Transverse colon (tissue), 4 donors: ENCODE measurements around the gene AJAP1.

Experiments used
- POLR2A ChIP-seq: fragments of 450-650 bp; IDR thresholded peaks from one replicate; pipeline ENCODE4 v1.6.1; 2016; ENCODE audit warnings: antibody characterized with exemption, mild to moderate bottlenecking, moderate library complexity
- POLR2AphosphoS5 ChIP-seq, 3 donors: sonication (generic); formaldehyde crosslinking; IDR thresholded peaks; one replicate each; pipeline ENCODE4 v1.6.1; 2016; ENCODE audit warnings: antibody characterized with exemption in 3 of 3
- TF ChIP-seq, protein P1 (sequence below), 5 experiments: fragments of 200-600 bp in 3 of 5; fragments of 450-650 bp in 2 of 5; sonication (generic) in 3 of 5; IDR thresholded peaks; 1 replicate in 2 of 5; 2 replicates in 3 of 5; pipeline ENCODE4 v1.5.1; 2016 to 2017; ENCODE audit warnings: antibody characterized with exemption in 5 of 5, inconsistent platforms in 3 of 5, mild to moderate bottlenecking in 2 of 5, moderate library complexity in 1 of 5

DNA sequence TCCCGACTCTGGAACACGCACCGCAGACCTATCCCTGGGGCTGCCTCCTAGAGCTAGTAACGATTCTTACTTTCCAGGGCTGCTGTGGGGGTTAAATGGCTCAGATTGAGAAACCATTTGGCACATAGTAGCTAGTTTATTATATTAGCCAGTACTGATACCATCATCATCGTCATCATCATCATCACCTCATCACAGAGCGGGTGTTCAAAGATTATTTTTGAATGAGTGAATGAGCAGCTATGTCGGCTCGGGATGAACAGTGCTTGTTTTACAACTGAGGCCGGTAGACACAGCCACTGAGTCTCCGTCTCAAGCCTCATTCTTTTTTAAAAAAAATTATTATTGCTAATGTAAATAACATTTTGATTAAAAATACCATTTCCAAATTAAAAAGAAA lies 13.5 kb upstream of the AJAP1 start:
- TF ChIP-seq, protein P1, sequence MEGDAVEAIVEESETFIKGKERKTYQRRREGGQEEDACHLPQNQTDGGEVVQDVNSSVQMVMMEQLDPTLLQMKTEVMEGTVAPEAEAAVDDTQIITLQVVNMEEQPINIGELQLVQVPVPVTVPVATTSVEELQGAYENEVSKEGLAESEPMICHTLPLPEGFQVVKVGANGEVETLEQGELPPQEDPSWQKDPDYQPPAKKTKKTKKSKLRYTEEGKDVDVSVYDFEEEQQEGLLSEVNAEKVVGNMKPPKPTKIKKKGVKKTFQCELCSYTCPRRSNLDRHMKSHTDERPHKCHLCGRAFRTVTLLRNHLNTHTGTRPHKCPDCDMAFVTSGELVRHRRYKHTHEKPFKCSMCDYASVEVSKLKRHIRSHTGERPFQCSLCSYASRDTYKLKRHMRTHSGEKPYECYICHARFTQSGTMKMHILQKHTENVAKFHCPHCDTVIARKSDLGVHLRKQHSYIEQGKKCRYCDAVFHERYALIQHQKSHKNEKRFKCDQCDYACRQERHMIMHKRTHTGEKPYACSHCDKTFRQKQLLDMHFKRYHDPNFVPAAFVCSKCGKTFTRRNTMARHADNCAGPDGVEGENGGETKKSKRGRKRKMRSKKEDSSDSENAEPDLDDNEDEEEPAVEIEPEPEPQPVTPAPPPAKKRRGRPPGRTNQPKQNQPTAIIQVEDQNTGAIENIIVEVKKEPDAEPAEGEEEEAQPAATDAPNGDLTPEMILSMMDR (IDR thresholded peaks at IDR 0.05) = no peak
- no peak for TF ChIP-seq POLR2AphosphoS5 (IDR thresholded peaks at IDR 0.05)
- TF ChIP-seq POLR2A = no peak
